ENCODE data around the gene RHBDD1.

RHBDD1 gene

DNA sequence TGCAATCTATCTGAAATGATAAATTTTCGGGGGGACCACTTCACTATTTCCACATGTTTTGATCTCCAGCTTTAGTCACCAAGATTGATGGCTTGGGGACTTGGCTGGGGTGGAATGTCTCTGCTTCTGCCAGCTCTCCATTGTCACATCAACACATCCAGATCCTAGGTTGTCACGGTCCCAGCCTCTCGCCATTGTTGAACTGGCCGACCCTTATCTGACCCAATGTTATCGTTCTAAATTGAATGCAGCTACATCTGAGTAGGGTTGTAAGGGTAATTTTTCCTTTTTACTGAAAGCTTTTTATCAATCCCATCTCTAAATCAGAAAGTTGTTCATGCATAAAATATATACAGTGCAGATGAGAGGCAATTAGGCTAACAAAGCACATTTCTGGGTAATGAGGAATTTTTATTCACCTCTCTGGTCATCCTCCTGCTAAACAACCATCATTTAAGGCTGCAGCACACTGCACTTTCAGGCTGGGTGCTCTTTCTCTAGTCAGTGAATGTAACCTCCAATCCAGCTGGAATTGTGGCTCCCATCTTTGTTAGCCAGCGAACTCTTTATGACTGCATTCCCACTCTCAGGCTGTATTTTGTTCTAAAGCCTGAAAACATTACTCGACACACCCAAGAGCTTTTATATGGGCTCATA is 200.0 kb downstream of the RHBDD1 start:
- TF ChIP-seq, protein P1, sequence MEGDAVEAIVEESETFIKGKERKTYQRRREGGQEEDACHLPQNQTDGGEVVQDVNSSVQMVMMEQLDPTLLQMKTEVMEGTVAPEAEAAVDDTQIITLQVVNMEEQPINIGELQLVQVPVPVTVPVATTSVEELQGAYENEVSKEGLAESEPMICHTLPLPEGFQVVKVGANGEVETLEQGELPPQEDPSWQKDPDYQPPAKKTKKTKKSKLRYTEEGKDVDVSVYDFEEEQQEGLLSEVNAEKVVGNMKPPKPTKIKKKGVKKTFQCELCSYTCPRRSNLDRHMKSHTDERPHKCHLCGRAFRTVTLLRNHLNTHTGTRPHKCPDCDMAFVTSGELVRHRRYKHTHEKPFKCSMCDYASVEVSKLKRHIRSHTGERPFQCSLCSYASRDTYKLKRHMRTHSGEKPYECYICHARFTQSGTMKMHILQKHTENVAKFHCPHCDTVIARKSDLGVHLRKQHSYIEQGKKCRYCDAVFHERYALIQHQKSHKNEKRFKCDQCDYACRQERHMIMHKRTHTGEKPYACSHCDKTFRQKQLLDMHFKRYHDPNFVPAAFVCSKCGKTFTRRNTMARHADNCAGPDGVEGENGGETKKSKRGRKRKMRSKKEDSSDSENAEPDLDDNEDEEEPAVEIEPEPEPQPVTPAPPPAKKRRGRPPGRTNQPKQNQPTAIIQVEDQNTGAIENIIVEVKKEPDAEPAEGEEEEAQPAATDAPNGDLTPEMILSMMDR (IDR thresholded peaks at IDR 0.05; ENCODE audit: insufficient read depth, missing control alignments): no peak
- DNase-seq (ENCODE audit: insufficient read length, low spot score) (no peak), FAIRE-seq (no peak)

DNA sequence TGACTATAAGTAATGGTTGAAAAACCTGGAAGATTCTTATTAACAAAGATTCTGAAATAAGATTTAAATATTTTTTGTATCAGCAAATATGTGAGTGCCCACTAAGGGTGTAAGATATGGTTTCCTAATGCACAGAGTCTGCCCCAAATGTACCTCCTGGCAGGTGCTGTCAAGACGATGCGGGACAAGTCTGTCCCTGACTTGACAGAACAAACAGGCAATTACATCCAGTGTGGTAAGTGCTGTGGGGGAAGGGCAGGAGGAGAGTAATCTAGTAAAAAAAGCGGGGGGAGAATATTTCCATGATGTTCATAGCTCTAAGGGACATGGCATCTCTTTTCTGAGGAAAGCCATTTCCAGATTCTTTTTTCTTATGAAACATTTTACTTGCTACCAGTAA is 200.7 kb downstream of the RHBDD1 start:
- no peak for DNase-seq (ENCODE audit: insufficient read length, low spot score)
- TF ChIP-seq, protein P1 (IDR thresholded peaks at IDR 0.05; ENCODE audit: insufficient read depth, missing control alignments): no peak
- FAIRE-seq: no peak

DNA sequence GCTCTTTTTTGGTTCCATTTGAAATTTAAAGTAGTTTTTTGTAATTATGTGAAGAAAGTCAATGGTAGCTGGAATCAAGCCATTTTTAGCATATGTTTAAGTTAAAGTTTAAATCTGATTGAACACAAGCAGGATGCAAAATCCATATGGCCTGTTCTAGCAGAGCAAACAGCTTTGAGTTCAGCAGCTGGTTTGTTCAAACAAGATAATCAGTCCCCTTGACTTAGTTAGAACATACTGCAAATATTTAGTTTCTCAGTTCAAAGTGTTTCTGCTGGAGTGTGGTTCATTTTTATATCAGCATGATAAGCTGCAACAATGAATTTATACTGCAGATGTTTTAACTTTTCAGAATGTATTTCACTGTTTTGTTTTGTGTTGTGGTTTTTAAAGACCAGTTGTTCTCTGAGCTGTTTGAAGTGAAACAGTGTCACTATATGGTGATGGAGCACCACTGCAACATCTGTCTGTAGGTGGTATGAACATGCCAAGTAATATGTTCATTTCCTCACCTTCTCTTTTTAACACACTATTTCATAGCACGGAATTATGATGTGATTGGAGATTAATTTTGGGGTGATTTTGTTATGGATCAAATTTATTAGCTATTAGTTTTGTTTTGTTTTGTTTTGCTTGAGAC is 202.8 kb downstream of the RHBDD1 start:
- FAIRE-seq (no peak), DNase-seq (ENCODE audit: insufficient read length, low spot score) (no peak)
- TF ChIP-seq, protein P1 (IDR thresholded peaks at IDR 0.05; ENCODE audit: insufficient read depth, missing control alignments): no peak

DNA sequence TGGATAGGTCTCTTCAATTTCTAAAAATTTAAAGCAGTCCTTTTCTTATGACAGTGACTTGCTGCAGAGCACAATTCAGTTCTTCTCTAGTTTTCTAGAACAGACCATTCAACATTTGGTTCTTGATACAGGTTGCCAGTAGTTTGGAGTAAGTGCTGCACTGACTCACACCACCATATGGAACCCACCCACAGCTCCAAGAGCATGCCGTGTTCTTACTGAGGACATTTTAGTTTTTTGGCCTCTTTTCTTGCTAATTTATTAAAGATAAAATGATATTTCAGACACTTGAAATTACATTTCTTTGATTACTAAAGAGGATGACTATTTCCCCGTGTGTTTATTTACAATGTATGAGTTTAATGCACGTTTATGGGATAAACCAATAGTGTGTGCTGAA is 208.1 kb downstream of the RHBDD1 start:
- FAIRE-seq (no peak), DNase-seq (ENCODE audit: insufficient read length, low spot score) (no peak)
- TF ChIP-seq, protein P1 (IDR thresholded peaks at IDR 0.05; ENCODE audit: insufficient read depth, missing control alignments): no peak
